ENCODE measurements around the gene POLR1D. TPM values are rescaled to one million over a fixed set of nuclear protein-coding genes. Genes with fewer than 3 reads are reported as not detected.

Gene POLR1D
- total RNA-seq, 1 experiment from 2014 or later, result 161 TPM

DNA sequence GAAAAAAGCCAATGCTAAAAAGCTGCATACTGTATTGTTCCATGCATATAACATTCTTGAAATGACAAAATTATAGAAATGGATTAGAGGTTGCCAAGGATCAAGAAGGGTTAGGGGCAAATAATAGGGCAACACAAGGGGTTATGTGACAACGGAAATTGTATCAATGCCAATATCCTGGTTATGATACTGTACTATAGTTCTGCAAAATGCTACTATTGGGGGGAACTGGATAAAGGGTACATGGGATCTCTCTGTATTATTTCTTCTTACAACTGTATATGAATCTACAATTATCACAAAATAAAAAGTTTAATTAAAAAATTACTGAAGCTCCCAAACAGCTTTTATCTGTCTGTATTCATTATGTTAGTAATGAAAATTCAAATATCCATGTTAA, 33.3 kb upstream of the POLR1D start:
- Histone ChIP-seq H3K4me3 (ENCODE audit: low read length) (no peak overlapping the region), H3K9me2 (replicated peaks; ENCODE audit: insufficient read depth, low read length) (no peaks in the 10 kb centered on the region), H3K9ac (ENCODE audit: low read length) (no peak overlapping the region), H3K27me3 (ENCODE audit: low read length) (no peaks in the 10 kb centered on the region), H4K20me1 (ENCODE audit: insufficient read depth, low read depth, low read length) (peaks cover 35% of the 10 kb centered on the region), H3K9me3 (ENCODE audit: low read length) (no peaks in the 10 kb centered on the region), H3K79me2 (ENCODE audit: low read length) (no peaks in the 10 kb centered on the region), H3K27ac (ENCODE audit: low read length) (no peak overlapping the region), H3K36me3 (ENCODE audit: insufficient read depth, low read length) (no peaks in the 10 kb centered on the region), H3K4me1 (ENCODE audit: low read length) (peaks cover 7% of the 10 kb centered on the region), H2AFZ (ENCODE audit: low read length) (no peak overlapping the region), H3K4me2 (ENCODE audit: low read depth, low read length, poor library complexity, severe bottlenecking) (no peak overlapping the region)
- no peak for DNase-seq

DNA sequence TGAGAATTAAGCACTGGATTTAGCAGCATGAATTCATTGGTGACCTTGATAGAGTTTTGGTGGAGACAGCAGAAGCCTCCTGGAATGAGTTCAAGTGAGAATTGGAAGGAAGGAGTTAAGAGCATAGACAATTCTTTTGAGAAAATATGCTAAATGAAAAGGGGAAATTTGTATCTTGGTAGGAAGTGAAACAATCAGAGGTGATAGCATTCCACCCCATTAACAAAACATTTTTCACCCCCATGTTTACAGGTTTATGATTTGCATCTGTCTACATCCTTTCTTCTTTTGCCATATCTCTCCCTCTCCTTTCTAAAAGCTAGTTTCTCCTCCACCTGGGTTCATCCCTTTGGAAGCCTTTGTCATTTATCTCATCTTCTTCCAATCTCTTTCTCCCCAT, 28.8 kb upstream of the POLR1D start:
- H3K36me3 ChIP-seq (ENCODE audit: insufficient read depth, low read length), result no peaks in the 10 kb centered on the region
- DNase-seq, result no peak

DNA sequence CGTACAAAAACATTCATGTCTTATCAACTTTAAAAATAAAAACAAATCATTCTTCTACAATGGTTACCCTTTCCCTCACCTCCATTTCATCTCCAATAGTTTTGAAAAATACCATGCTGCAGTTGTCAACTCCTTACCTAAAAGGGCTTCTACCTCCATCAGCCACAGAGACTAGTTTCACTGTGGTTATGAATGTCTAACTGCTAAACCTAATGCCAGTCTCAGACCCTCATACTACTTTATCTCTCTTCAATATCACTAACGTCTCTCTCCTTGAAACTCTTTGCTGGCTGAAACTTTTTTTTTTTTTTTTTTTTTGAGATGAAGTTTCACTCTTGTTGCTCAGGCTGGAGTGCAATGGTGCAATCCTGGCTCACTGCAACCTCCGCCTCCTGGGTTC, 28.4 kb upstream of the POLR1D start:
- Histone ChIP-seq H4K20me1 (ENCODE audit: insufficient read depth, low read depth, low read length) (peaks cover 47% of the 10 kb centered on the region), H3K9me2 (replicated peaks; ENCODE audit: insufficient read depth, low read length) (no peaks in the 10 kb centered on the region), H3K79me2 (ENCODE audit: low read length) (0 out of 2 replicates have a peak, but pooled peaks cover 3% of the 10 kb centered on the region), H3K36me3 (ENCODE audit: insufficient read depth, low read length) (no peaks in the 10 kb centered on the region), H3K27ac (ENCODE audit: low read length) (no peak overlapping the region), H3K4me1 (ENCODE audit: low read length) (peaks cover 21% of the 10 kb centered on the region), H3K9me3 (ENCODE audit: low read length) (no peaks in the 10 kb centered on the region), H3K4me3 (ENCODE audit: low read length) (no peak overlapping the region), H3K9ac (ENCODE audit: low read length) (no peak overlapping the region), H3K27me3 (ENCODE audit: low read length) (no peaks in the 10 kb centered on the region), H3K4me2 (ENCODE audit: low read depth, low read length, poor library complexity, severe bottlenecking) (no peak overlapping the region), H2AFZ (ENCODE audit: low read length) (no peak overlapping the region)
- DNase-seq, result no peak

More for the DNA sequence above, 28.8 kb upstream of the POLR1D start:
- no peak overlapping the region for H3K4me2 ChIP-seq (ENCODE audit: low read depth, low read length, poor library complexity, severe bottlenecking)
- no peak overlapping the region for H3K27ac ChIP-seq (ENCODE audit: low read length)
- H2AFZ ChIP-seq (ENCODE audit: low read length), result no peak overlapping the region
- H3K79me2 ChIP-seq (ENCODE audit: low read length), result 0 out of 2 replicates have a peak, but pooled peaks cover 3% of the 10 kb centered on the region
- H3K9me3 ChIP-seq (ENCODE audit: low read length), result no peaks in the 10 kb centered on the region
- H4K20me1 ChIP-seq (ENCODE audit: insufficient read depth, low read depth, low read length), result peaks cover 47% of the 10 kb centered on the region
- H3K27me3 ChIP-seq (ENCODE audit: low read length), result no peaks in the 10 kb centered on the region
- H3K9ac ChIP-seq (ENCODE audit: low read length), result no peak overlapping the region
- no peaks in the 10 kb centered on the region for H3K9me2 ChIP-seq (replicated peaks; ENCODE audit: insufficient read depth, low read length)
- H3K4me3 ChIP-seq (ENCODE audit: low read length), result no peak overlapping the region
- H3K4me1 ChIP-seq (ENCODE audit: low read length), result peaks cover 21% of the 10 kb centered on the region

DNA sequence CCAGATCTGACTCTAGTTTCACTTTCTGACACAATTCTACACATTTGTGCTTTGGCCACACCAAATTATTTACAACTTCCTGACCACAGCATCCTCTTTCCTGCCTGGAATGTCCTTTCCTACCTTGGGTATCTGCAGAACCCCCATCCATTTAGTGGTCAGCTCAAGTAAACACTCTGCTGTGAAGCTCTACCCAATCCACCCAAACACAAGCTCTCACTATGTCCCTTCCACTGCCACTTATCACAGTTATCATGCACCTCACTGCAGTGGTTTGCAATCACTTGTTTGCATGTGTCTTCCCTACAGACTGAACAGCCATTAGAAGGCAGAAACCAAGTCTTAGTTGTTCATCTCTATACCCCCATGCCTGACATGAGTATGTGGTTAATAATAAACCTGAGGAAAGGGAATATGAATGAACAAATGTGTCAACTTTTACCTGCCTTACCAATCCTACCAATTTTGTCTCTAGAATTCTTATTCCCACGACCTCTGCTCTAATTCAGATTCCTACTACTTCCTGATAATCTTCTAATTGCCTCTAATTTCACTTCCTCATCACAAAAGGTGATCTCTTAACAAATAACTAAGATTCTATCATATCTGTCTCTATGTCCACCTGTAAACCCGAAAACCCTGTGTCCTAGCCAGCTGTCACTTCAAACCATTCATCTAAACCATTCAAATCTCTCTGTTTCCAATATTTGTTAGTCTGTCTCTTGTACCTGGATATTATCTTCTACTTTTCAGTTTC, 26.5 kb upstream of the POLR1D start:
- Histone ChIP-seq H3K4me2 (ENCODE audit: low read depth, low read length, poor library complexity, severe bottlenecking) (peak overlapping the region; percentile 8), H3K36me3 (ENCODE audit: insufficient read depth, low read length) (no peaks in the 10 kb centered on the region), H3K4me3 (ENCODE audit: low read length) (no peak overlapping the region), H2AFZ (ENCODE audit: low read length) (no peak overlapping the region), H3K79me2 (ENCODE audit: low read length) (0 out of 2 replicates have a peak, but pooled peaks cover 3% of the 10 kb centered on the region), H3K27ac (ENCODE audit: low read length) (no peak overlapping the region), H4K20me1 (ENCODE audit: insufficient read depth, low read depth, low read length) (peaks cover 60% of the 10 kb centered on the region), H3K9me2 (replicated peaks; ENCODE audit: insufficient read depth, low read length) (no peaks in the 10 kb centered on the region), H3K9ac (ENCODE audit: low read length) (no peak overlapping the region), H3K9me3 (ENCODE audit: low read length) (no peaks in the 10 kb centered on the region), H3K27me3 (ENCODE audit: low read length) (no peaks in the 10 kb centered on the region), H3K4me1 (ENCODE audit: low read length) (peaks cover 21% of the 10 kb centered on the region)
- DNase-seq, result no peak

DNA sequence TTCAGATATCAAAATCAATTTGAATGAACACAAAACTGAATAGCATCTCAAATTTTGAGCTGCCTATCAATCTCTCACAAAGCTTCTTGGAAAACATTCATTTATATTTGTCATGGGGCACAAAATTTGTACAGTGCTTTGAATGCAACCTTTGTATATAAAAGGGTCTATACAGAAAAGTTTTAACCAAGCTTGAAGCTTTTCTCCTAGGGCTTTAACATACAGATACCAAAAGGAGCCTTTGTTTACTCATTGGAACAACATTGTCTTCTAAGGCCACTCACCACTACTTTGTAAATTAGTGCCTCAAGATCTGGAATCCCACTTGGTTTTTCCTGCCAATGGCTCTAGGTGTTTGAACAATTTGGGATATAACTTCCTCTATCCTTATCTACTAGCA, 22.6 kb upstream of the POLR1D start:
- 0 out of 2 replicates have a peak, but pooled peaks cover 3% of the 10 kb centered on the region for H3K79me2 ChIP-seq (ENCODE audit: low read length)
- H3K9me2 ChIP-seq (replicated peaks; ENCODE audit: insufficient read depth, low read length), result no peaks in the 10 kb centered on the region
- no peak overlapping the region for H3K4me2 ChIP-seq (ENCODE audit: low read depth, low read length, poor library complexity, severe bottlenecking)
- no peaks in the 10 kb centered on the region for H3K27me3 ChIP-seq (ENCODE audit: low read length)
- H3K9me3 ChIP-seq (ENCODE audit: low read length), result no peaks in the 10 kb centered on the region
- H3K4me1 ChIP-seq (ENCODE audit: low read length), result peaks cover 14% of the 10 kb centered on the region
- DNase-seq, result no peak
- peaks cover 58% of the 10 kb centered on the region for H4K20me1 ChIP-seq (ENCODE audit: insufficient read depth, low read depth, low read length)
- no peaks in the 10 kb centered on the region for H3K36me3 ChIP-seq (ENCODE audit: insufficient read depth, low read length)
- no peak overlapping the region for H3K4me3 ChIP-seq (ENCODE audit: low read length)
- no peak overlapping the region for H3K9ac ChIP-seq (ENCODE audit: low read length)
- H2AFZ ChIP-seq (ENCODE audit: low read length), result no peak overlapping the region
- H3K27ac ChIP-seq (ENCODE audit: low read length), result no peak overlapping the region

DNA sequence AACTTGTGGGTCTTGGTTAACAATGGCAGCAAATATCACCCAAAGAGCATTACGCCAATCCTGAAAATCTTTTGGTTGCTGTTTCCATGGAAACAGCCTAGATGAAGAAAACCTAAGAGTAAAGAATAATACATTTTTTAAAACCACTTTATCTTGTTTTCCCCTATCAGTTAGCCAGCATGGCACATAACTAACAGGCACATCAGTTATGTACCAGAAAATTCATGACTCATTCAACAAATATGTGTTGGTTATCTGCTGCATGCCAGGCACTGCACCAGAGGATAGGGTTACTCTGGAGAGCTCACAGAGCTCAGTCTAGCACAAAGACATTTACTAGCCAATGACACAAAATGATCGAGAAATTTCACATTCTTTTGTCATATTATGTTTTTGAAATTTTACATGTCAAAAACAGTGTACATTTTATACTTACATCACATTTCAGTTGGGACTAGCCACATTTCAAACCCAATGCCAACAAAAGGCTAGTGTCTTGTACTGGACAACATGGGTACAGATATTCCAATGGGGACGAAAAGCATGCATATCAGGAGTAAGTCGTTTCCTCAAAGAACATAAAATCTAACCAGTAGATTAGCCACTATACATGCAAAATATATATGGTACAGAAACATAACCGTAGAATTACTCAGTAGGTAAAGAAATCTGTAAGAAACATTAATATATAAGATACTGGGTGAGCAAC, 21.7 kb upstream of the POLR1D start:
- H3K79me2 ChIP-seq (ENCODE audit: low read length), result no peaks in the 10 kb centered on the region
- no peak overlapping the region for H3K4me3 ChIP-seq (ENCODE audit: low read length)
- no peak overlapping the region for H3K4me2 ChIP-seq (ENCODE audit: low read depth, low read length, poor library complexity, severe bottlenecking)

DNA sequence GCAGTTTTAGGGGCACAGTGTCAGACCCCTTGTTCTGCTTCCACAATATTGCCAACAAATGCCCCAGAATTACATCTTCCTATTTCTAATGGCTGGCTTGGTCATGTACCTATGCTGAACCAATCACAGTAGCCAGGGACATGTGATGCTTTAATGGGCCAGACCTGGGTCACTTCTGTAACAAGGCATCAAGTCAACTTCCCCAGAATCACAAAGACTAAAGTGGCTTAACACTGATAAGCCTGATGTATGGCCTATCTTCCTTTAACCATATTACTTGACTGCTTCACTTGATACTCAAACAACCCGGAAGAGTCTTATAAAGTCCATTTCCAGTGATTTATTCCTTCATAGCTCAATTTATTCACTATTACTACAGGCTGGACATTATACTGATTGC, 21.0 kb upstream of the POLR1D start:
- Histone ChIP-seq H3K4me2 (ENCODE audit: low read depth, low read length, poor library complexity, severe bottlenecking) (no peak overlapping the region), H3K9me2 (replicated peaks; ENCODE audit: insufficient read depth, low read length) (no peaks in the 10 kb centered on the region), H3K36me3 (ENCODE audit: insufficient read depth, low read length) (no peaks in the 10 kb centered on the region), H2AFZ (ENCODE audit: low read length) (no peak overlapping the region), H3K4me3 (ENCODE audit: low read length) (no peak overlapping the region), H3K27ac (ENCODE audit: low read length) (no peak overlapping the region), H3K4me1 (ENCODE audit: low read length) (peaks cover 4% of the 10 kb centered on the region), H3K79me2 (ENCODE audit: low read length) (no peaks in the 10 kb centered on the region), H3K27me3 (ENCODE audit: low read length) (no peaks in the 10 kb centered on the region), H3K9me3 (ENCODE audit: low read length) (no peaks in the 10 kb centered on the region), H3K9ac (ENCODE audit: low read length) (no peak overlapping the region), H4K20me1 (ENCODE audit: insufficient read depth, low read depth, low read length) (peaks cover 57% of the 10 kb centered on the region)
- no peak for DNase-seq

More for the DNA sequence above, 21.7 kb upstream of the POLR1D start:
- Histone ChIP-seq H3K9me2 (replicated peaks; ENCODE audit: insufficient read depth, low read length) (no peaks in the 10 kb centered on the region), H4K20me1 (ENCODE audit: insufficient read depth, low read depth, low read length) (peaks cover 55% of the 10 kb centered on the region), H3K9ac (ENCODE audit: low read length) (no peak overlapping the region), H2AFZ (ENCODE audit: low read length) (no peak overlapping the region), H3K4me1 (ENCODE audit: low read length) (peaks cover 11% of the 10 kb centered on the region), H3K36me3 (ENCODE audit: insufficient read depth, low read length) (no peaks in the 10 kb centered on the region), H3K27me3 (ENCODE audit: low read length) (no peaks in the 10 kb centered on the region), H3K27ac (ENCODE audit: low read length) (no peak overlapping the region), H3K9me3 (ENCODE audit: low read length) (no peaks in the 10 kb centered on the region)
- no peak for DNase-seq

DNA sequence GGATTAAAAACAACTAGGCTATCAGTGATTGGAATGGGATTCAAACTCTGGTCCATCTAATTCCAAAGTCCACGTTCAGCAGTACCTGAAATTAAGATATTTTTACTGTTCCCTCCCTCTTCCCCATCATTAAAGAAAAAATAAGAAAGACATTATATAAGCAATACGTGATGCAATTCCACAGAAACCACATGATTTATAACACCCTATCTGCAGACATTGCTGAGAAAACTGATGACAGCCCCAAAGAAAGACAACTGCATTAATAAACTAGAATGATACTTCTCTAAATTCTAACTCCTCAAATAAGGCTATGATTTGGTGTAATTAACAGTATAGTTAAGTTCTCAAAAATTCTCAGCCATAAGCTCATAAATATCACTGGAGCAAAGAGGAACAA, 20.5 kb upstream of the POLR1D start:
- Histone ChIP-seq H3K27ac (ENCODE audit: low read length) (no peak overlapping the region), H3K9me2 (replicated peaks; ENCODE audit: insufficient read depth, low read length) (no peaks in the 10 kb centered on the region), H4K20me1 (ENCODE audit: insufficient read depth, low read depth, low read length) (peaks cover 61% of the 10 kb centered on the region), H3K9me3 (ENCODE audit: low read length) (no peaks in the 10 kb centered on the region), H3K27me3 (ENCODE audit: low read length) (no peaks in the 10 kb centered on the region), H3K4me3 (ENCODE audit: low read length) (no peak overlapping the region), H2AFZ (ENCODE audit: low read length) (no peak overlapping the region), H3K4me2 (ENCODE audit: low read depth, low read length, poor library complexity, severe bottlenecking) (no peak overlapping the region), H3K79me2 (ENCODE audit: low read length) (no peaks in the 10 kb centered on the region), H3K9ac (ENCODE audit: low read length) (no peak overlapping the region), H3K4me1 (ENCODE audit: low read length) (no peaks in the 10 kb centered on the region), H3K36me3 (ENCODE audit: insufficient read depth, low read length) (no peaks in the 10 kb centered on the region)
- DNase-seq, result no peak
